Stimulated activated CD4-positive, alpha-beta T cell treated with anti-CD3 and anti-CD28 coated beads, TNF-alpha, amount 100 ng/mL, for 1 hour (primary cell): ENCODE results near the gene ZNF487.
"Not testable (repeated sequence)": the region's sequence is repeated elsewhere in the genome, so short reads cannot be mapped to it uniquely, and the experiment has no call there.

ENCODE experiments used
- DNase-seq, 3 donors: peaks; one replicate each; pipeline ENCODE4 v3.0.0-alpha.2; 2020; ENCODE audit warnings: low read depth in 3 of 3, low spot score in 1 of 3

The ZNF487 gene

DNA sequence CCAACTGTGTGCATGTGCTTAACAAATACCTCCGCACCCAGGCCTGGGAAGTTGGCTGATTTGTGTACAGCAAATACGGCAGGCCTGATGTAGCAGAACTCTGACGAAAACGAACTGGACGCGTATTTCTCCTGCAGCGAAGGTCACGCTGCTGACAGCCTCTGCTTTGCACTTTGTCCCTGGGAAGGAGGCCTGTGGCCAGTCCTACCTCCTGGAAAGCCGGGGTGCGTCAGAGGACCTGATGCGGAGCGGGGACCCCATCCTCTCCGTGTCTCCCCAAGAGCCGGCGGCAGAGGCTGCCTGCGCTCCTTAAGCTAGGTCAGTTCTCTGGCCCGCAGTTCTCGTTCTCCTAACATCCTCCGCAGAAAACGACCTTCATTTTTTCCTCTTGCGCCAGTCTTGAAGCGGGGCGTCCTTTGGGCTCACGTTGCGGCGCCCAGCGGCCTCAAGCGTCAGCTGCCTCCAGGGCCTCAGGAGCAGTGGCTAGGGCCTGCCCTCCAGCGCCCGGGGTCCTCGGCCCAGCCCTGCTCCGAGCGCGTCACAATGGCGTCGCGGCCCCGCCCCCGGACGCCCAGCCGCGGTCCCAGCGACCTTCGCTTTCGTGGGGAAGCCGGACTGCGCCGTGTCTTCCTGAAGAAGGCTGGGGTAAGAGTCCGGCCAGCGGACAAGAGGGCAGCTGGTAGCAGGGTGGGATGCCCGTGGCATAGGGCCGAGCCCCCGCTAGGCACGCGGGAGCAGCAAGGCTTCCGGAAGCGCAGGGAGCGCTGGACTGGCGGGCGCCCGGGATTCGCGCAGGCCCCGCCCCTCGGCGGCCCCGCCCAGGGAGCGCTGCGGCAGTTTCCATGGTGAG, at the start of gene ZNF487:
TSS of gene ZNF487 (plus strand) at position 821 of the 850 bp plus-strand sequence. CDS start 38,703 bp downstream, outside the sequence.
- peak; percentile 64 to 73 (median 72) for DNase-seq

- DNase-seq = no peak
These were observed 49.3 kb upstream of the ZNF487 start for GRCh38 chr10:43387678-43388032.

DNA sequence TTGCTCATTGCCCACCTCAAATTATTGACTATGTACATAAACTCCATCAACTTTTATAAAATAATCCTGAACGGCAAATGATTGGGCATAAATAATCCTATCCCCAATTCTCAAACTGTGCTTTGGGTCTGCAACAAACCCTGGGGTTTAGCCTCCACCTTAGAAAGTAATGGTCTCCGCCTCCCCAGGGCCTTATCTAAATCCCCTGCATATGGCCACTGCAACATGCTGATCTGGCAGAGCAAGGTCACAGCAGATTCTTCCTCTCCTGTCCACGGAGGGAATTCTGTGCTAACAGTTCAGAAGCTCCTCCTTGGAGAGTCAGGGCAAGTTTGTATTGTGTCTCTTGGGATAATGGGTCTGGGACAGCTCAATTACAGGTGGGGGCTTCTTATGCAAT, 47.0 kb upstream of the ZNF487 start:
- no peak for DNase-seq

DNA sequence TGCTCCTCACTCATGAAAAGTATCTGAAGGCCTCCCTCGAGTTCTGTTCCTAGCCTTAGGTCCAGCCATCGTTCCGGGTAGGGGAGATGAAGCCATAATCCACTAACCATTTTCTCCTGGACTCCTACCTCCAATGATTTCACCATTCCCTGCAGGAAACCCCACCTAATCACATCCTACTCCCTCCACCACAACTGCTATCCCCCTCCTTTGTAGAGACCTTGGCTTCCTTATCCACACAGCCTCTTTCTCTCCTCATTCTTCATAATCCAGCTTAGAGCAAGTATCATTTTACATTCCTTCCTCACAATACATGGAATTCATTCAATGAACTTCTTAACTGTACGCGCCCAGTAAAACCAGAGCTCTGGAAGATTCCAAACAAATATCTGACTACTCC, 46.6 kb upstream of the ZNF487 start:
- no peak for DNase-seq

- DNase-seq = no peak
These were observed 46.2 kb upstream of the ZNF487 start for GRCh38 chr10:43390759-43391158.

DNA sequence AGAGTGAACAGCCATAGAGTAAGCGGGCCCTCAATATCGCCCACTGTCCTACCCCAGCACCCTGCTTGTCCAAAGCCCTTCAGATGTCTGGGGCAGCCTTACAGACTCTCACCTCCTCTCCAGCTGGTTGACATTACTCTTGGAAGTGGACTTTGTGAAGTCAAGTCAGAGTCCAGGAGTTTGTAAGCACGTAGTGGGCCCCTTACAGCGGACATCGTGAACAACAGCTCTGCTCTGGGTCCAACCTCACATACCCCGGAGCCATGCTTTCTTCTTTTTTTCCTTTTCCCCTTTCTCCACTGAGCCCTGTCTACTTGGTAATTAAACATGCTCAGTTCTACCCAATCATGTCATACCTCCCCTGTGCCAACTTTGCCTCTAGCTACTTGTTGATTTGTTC, 45.4 kb upstream of the ZNF487 start:
- DNase-seq = no peak

- no peak for DNase-seq
These were observed 44.2 kb upstream of the ZNF487 start for GRCh38 chr10:43392748-43393147.

DNA sequence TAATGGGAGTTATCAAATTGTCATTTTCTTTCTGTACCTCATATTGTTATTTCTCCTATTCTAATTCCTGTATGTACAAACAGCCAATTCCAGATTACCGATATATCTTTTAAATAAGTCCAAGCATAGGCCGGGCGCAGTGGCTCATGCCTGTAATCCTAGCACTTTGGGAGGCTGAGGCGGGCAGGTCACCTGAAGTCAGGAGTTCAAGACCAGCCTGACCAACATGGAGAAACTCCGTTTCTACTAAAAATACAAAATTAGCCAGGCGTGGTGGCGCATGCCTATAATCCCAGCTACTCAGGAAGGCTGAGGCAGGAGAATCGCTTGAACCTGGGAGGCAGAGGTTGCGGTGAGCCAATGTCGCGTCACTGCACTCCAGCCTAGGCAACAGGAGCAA, 43.7 kb upstream of the ZNF487 start:
- not testable (repeated sequence) for DNase-seq

DNA sequence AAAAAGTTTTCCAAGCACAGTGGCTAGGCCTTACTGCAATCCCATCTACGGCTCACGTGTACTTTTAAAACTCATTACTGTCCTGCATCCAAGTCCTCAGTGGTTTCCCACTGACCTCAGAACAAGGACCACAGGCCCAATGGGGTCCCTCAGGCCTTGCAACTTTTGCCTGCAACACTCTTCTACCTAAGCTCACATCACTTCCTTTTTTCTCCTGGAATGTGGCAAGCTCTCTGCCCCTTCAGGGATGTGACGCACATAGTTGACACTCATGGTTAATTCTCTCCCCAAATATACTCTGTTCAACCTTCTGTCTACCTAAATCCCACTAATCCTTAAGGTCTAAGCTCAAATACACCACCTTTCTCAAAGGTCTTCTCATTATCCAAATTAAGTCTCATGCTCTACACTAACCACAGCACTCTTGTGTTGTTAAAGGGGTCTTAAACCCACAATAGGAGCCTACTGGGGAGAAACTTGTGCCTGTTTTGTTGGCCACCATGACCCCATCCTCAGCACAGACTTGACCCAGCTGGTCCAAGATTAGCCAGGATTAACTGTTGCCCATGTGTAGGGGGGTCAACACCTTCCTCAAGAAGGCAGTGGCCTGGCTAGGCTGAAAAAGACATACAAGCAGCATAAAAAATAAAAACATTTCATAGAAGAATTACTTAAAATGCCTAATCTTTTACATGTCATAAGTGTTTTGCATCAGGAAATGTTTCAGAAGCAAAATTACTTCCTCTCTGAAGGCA, 43.1 kb upstream of the ZNF487 start:
- DNase-seq = no peak

DNA sequence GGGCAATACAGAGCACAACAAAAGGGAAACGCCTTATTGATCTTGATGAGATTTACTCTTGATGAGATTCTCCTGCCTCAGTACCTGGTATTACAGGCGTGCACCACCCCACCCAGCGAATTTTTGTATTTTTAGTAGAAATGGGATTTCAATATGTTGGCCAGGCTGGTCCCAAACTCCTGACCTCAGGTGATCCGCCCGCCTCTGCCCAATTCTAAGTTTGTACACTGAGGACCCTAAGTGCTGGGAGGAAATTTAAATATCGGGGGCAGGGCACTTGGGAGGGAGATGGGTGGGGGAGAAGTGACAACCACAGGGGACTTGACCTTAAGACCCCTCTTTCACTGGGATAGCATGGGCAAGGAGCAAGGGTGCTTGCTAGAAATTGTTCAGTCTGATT, 42.0 kb upstream of the ZNF487 start:
- DNase-seq = no peak

DNA sequence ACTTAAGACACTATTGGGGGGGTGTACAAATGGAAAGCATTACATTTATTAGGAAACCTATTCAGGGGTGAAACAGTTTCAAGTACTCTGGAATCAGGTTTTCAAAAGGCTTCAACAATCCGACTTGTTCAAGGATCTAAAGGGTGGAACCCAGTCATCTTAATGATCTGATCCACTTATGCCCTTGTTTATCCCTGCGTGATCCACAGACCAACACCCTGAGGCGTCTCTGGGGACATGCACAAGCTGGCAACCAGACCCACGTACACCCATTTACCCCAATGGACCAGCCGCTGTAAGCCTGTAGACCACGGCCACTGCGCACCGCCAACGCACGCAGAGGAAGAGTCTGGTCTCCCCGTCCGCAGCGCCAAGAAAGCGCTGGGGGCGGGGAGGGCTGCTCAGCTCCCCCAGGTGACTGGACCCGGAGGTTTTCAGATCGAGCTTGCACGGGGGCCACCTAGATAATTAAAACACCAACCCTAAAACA, 41.3 kb upstream of the ZNF487 start:
- DNase-seq = no peak

GRCh38 chr10:43396061-43396927, 40.6 kb upstream of the ZNF487 start:
- peak in 2 of 3 donors; percentile 32 to 56 for DNase-seq

DNA sequence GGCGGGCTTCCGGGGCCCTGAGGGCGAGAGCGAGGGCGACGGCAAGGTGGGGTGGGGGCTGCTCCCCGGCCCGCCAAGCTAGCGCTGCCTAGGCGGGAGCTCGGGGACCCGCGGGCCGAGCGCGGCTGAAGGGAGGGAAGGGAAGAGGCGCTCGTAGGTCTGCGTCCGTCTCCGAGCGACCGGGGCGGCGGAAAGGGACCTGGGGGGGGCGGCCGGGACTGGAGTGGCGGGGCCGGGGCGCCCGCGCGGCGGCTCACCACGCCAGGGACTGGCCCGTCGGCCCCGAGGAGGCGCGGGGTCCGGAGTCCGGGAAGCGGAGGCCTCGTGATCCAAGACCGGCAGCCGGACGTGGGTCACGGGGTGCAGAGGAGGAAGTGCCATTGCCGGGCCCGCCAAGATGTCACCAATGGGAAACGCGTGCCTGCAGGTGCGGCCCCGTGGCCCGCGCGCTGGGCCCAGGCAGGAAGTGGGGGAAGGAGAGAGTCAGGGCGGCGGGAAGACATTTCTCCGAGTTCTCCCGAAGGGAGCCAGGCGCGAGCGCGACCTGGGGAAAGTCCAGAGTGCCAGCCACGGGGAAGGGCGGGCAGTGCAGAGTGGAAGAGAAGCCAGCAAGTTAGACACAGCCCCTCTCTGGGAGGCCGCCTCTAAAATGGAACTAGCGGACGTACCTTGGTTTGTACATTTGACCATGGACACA, 39.8 kb upstream of the ZNF487 start:
- DNase-seq = peak in 2 of 3 donors; percentile 28 to 57

GRCh38 chr10:43398939-43399319, 38.0 kb upstream of the ZNF487 start:
- DNase-seq = no peak

GRCh38 chr10:43399320-43400310, 37.3 kb upstream of the ZNF487 start:
- DNase-seq = no peak

DNA sequence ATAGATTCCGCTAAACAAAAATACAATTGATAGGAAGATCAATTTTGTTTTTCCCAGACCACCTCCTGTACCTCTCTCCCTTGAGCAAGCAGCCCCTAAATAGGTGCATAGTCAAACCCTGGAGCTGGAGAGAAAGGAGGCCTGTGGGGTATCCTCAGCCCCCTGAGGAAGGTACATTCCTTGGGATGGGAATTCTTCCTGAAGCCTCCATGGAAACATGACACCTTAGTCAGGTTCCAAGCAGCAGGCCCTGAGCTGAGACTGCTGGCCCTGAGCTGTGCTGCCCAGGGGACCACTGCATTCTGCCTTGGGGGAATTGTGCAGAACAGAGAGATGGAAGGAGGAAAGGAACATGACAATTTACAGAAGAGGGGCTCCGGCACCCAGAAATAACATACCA, 35.3 kb upstream of the ZNF487 start:
- DNase-seq = no peak

- DNase-seq = no peak
These were observed 34.7 kb upstream of the ZNF487 start for GRCh38 chr10:43402176-43402575.

DNA sequence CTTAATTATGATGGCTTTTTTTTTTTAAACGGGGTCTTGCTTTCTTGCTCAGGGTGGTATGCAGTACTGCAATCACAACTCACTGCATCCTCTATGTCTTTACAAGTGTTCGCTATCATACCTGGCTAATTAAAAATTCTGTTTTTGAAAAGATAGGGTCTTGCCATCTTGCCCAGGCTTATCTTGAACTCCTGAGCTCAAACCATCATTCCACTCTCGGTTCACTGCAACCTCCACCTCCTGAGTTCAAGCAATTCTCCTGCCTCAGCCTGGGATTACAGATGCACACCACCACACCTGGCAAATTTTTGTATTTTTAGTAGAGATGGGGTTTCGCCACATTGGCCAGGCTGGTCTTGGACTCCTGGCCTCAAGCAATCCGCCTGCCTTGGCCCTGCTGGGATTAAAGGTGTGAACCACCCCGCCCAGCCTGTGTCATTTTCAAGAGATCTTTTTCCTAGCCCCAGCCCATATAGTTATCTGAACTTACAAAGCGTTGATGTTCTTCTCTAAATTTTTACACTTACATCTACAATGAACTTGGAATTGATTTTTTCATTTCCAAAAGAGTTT, 33.9 kb upstream of the ZNF487 start:
- DNase-seq = no peak
